Measurements from ENCODE around the gene OR4K13.

Gene OR4K13

GRCh38 chr14:20035938-20036337, at the start of gene OR4K13:
TSS of gene OR4K13 (minus strand) at chr14:20036038. CDS start at chr14:20034758, 1,280 bp downstream.
- DNase-seq (ENCODE audit: low read depth) = no peak

GRCh38 chr14:20059745-20060144, 23.9 kb upstream of the OR4K13 start, which contains the start of gene OR4L1:
TSS of gene OR4L1 (plus strand) at chr14:20060045. CDS start at chr14:20060045, 0 bp downstream.
- no peak for DNase-seq (ENCODE audit: low read depth)

GRCh38 chr14:20048202-20048601, 12.4 kb upstream of the OR4K13 start:
- DNase-seq (ENCODE audit: low read depth) = no peak

GRCh38 chr14:20044243-20044642, 8.4 kb upstream of the OR4K13 start:
- no peak for DNase-seq (ENCODE audit: low read depth)

- DNase-seq (ENCODE audit: low read depth) = no peak
Measured at GRCh38 chr14:20035449-20035848, 389 bp downstream of the OR4K13 start.

- no peak for DNase-seq (ENCODE audit: low read depth)
Measured at GRCh38 chr14:20031058-20031457, 4.8 kb downstream of the OR4K13 start.

GRCh38 chr14:20019257-20019865, 16.5 kb downstream of the OR4K13 start, which contains the start of gene OR4K14:
TSS of gene OR4K14 (minus strand) at chr14:20019307. CDS start at chr14:20015193, 4,114 bp downstream.
- no peak for DNase-seq (ENCODE audit: low read depth)

- no peak for DNase-seq (ENCODE audit: low read depth)
Measured at GRCh38 chr14:20008156-20008555, 27.7 kb downstream of the OR4K13 start.

GRCh38 chr14:20002319-20002718, 33.5 kb downstream of the OR4K13 start:
- no peak for DNase-seq (ENCODE audit: low read depth)

- no peak for DNase-seq (ENCODE audit: low read depth)
Measured at GRCh38 chr14:20001863-20002262, 34.0 kb downstream of the OR4K13 start, which contains the start of gene OR4Q2. TSS of gene OR4Q2 (plus strand) at chr14:20002163.

GRCh38 chr14:19993438-19993837, 42.4 kb downstream of the OR4K13 start:
- DNase-seq (ENCODE audit: low read depth) = no peak
